DND-41 (cell line): ENCODE data around the gene ZSCAN25.

Experiments used
- ATAC-seq: fragments of 200-7000 bp; cut with Tn5 transposase; 3 replicates; pipeline ENCODE4 v1.9.1; 2021; ENCODE audit warnings: low read depth; ENCODE audit not compliant: insufficient read depth
- DNase-seq: peaks from one replicate; pipeline ENCODE4 v3.0.0-alpha.2; 2020
- H2AFZ ChIP-seq: 2 replicates; pipeline ENCODE4 v1.6.0; 2012; ENCODE audit warnings: low read depth, low read length
- H3K27ac ChIP-seq: 2 replicates; pipeline ENCODE4 v1.5.1; 2012; ENCODE audit warnings: low read length, inconsistent platforms
- H3K27me3 ChIP-seq: fragments of 200-600 bp; sonication (generic); 2 replicates; pipeline ENCODE4 v1.6.0; 2012; ENCODE audit warnings: low read length, mild to moderate bottlenecking, inconsistent platforms; ENCODE audit not compliant: insufficient read depth, poor library complexity
- H3K36me3 ChIP-seq: 2 replicates; pipeline ENCODE4 v1.5.1; 2012; ENCODE audit warnings: low read length, inconsistent platforms; ENCODE audit not compliant: insufficient read depth
- H3K4me1 ChIP-seq: 2 replicates; pipeline ENCODE4 v1.5.1; 2012; ENCODE audit warnings: mild to moderate bottlenecking, low read length; ENCODE audit not compliant: insufficient read depth
- H3K4me2 ChIP-seq: 2 replicates; pipeline ENCODE4 v1.6.0; 2012; ENCODE audit warnings: mild to moderate bottlenecking, moderate library complexity, low read length, inconsistent platforms; ENCODE audit not compliant: insufficient read depth
- H3K4me3 ChIP-seq, 2 experiments: fragments of 200-600 bp in 1 of 2; shearing (Covaris generic) in 1 of 2; 2 replicates each; pipeline ENCODE4 v1.5.1; 2012 to 2016; ENCODE audit warnings: inconsistent platforms in 2 of 2, low read length in 2 of 2, mild to moderate bottlenecking in 2 of 2, low read depth in 1 of 2, moderate library complexity in 1 of 2
- H3K79me2 ChIP-seq: 2 replicates; pipeline ENCODE4 v1.6.0; 2012; ENCODE audit warnings: low read length, inconsistent platforms; ENCODE audit not compliant: insufficient read depth
- H3K9ac ChIP-seq: 2 replicates; pipeline ENCODE4 v1.6.0; 2012; ENCODE audit warnings: low read depth, mild to moderate bottlenecking, inconsistent platforms, low read length, moderate library complexity
- H3K9me3 ChIP-seq: 2 replicates; pipeline ENCODE4 v1.5.1; 2012; ENCODE audit warnings: low read length, moderate library complexity, mild to moderate bottlenecking, inconsistent platforms; ENCODE audit not compliant: insufficient read depth, severe bottlenecking
- H4K20me1 ChIP-seq: 2 replicates; pipeline ENCODE4 v1.6.0; 2012; ENCODE audit warnings: low read length; ENCODE audit not compliant: insufficient read depth
- CTCF ChIP-seq: IDR thresholded peaks from 2 replicates; pipeline ENCODE4 v1.5.1; 2012; ENCODE audit warnings: borderline replicate concordance, low read length, moderate library complexity, mild to moderate bottlenecking; ENCODE audit not compliant: poor library complexity, severe bottlenecking; ENCODE audit errors: extremely low read depth
- EZH2 ChIP-seq: IDR thresholded peaks from 3 replicates; pipeline ENCODE4 v1.6.1; 2012; ENCODE audit warnings: borderline replicate concordance, low read depth, mild to moderate bottlenecking, moderate library complexity, low read length, inconsistent platforms; ENCODE audit not compliant: severe bottlenecking

The ZSCAN25 gene

GRCh38 chr7:99601656-99602310, 15.0 kb upstream of the ZSCAN25 start:
- no peaks in the 10 kb centered on the region for H3K9me3 ChIP-seq
- no peak overlapping the region for H3K27ac ChIP-seq
- no peaks in the 10 kb centered on the region for H3K79me2 ChIP-seq
- H2AFZ ChIP-seq = no peak overlapping the region
- no peaks in the 10 kb centered on the region for H3K4me1 ChIP-seq
- H3K4me3 ChIP-seq = no peak overlapping the region
- H3K27me3 ChIP-seq = no peaks in the 10 kb centered on the region
- no peak for TF ChIP-seq CTCF
- TF ChIP-seq EZH2 = no peak
- H3K9ac ChIP-seq = no peak overlapping the region
- no peak overlapping the region for H3K4me2 ChIP-seq
- DNase-seq (no peak), ATAC-seq (no peak)
- H4K20me1 ChIP-seq = no peaks in the 10 kb centered on the region
- H3K36me3 ChIP-seq = no peaks in the 10 kb centered on the region

- H3K27ac ChIP-seq = no peak overlapping the region
- no peak for ATAC-seq
- H2AFZ ChIP-seq = no peak overlapping the region
- H3K27me3 ChIP-seq = no peaks in the 10 kb centered on the region
- H3K79me2 ChIP-seq = no peaks in the 10 kb centered on the region
- no peaks in the 10 kb centered on the region for H4K20me1 ChIP-seq
- no peak overlapping the region for H3K9ac ChIP-seq
- TF ChIP-seq EZH2 = no peak
- TF ChIP-seq CTCF = no peak
- H3K4me3 ChIP-seq = no peak overlapping the region
- no peak for DNase-seq
- no peaks in the 10 kb centered on the region for H3K9me3 ChIP-seq
- H3K4me1 ChIP-seq = no peaks in the 10 kb centered on the region
- no peaks in the 10 kb centered on the region for H3K36me3 ChIP-seq
- no peak overlapping the region for H3K4me2 ChIP-seq
Measured at GRCh38 chr7:99605527-99605926, 11.2 kb upstream of the ZSCAN25 start.

- H3K9ac ChIP-seq = no peak overlapping the region
- H3K4me2 ChIP-seq = no peak overlapping the region
- no peaks in the 10 kb centered on the region for H3K36me3 ChIP-seq
- no peak for DNase-seq
- no peak overlapping the region for H3K27ac ChIP-seq
- H3K27me3 ChIP-seq = no peaks in the 10 kb centered on the region
- H3K4me1 ChIP-seq = no peaks in the 10 kb centered on the region
- H2AFZ ChIP-seq = no peak overlapping the region
- H3K9me3 ChIP-seq = no peaks in the 10 kb centered on the region
- TF ChIP-seq EZH2 (no peak), CTCF (no peak)
- no peak for ATAC-seq
- no peaks in the 10 kb centered on the region for H4K20me1 ChIP-seq
- H3K79me2 ChIP-seq = no peaks in the 10 kb centered on the region
- no peak overlapping the region for H3K4me3 ChIP-seq
Measured at GRCh38 chr7:99606531-99606930, 10.2 kb upstream of the ZSCAN25 start.
